ENCODE data around the gene ITGB4. TPM values are rescaled to one million over a fixed set of nuclear protein-coding genes. Genes with fewer than 3 reads are reported as not detected.

The ITGB4 gene
- total RNA-seq, 1 experiment from 2014 or later = 5.3 TPM

DNA sequence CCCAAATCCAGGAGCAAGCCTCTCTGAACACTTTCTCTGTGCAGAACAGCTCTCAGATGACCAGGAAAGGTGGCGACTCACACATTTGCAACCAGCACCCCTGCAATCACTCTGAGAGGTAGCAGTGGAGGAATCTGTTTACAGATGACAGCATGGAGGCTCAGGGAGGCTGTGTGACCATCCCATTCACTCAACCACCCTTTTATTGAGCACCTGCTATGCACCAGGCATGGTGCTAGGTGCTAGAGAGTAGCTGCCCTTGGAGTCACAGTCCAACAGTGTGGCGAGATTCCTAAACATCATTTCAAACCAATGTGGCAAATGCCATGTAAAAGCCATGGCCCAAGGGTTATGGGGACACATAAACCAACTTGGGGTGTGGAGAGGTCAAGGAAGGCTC is 1.5 kb upstream of the ITGB4 start:
- Histone ChIP-seq H2BK15ac (ENCODE audit: low read depth, low read length) (no peak overlapping the region), H3K4me1 (ENCODE audit: insufficient read depth, low read length) (no peaks in the 10 kb centered on the region; the same call in 1 of the 2 replicates), H3K23ac (ENCODE audit: insufficient read length, low read depth, low read length) (no peak overlapping the region), H3K4me2 (ENCODE audit: insufficient read depth, insufficient read length, low read length) (no peak overlapping the region), H3K9ac (ENCODE audit: extremely low read depth, insufficient read length, low read length) (no peak overlapping the region), H2BK120ac (ENCODE audit: low read depth, low read length, poor library complexity, severe bottlenecking) (no peak overlapping the region), H2BK20ac (ENCODE audit: low read depth, low read length, poor library complexity, severe bottlenecking) (no peak overlapping the region), H3T11ph (ENCODE audit: low read length) (no peak overlapping the region), H3K9me3 (ENCODE audit: control insufficient read depth, low read depth, low read length) (no peaks in the 10 kb centered on the region), H3K79me2 (ENCODE audit: insufficient read depth, low read length) (no peaks in the 10 kb centered on the region), H2BK12ac (ENCODE audit: insufficient read length, low read depth, low read length) (no peak overlapping the region), H3K18ac (ENCODE audit: insufficient read length, low read depth, low read length) (no peak overlapping the region), H3K79me1 (ENCODE audit: insufficient read depth, low read depth, low read length, poor library complexity, severe bottlenecking) (no peaks in the 10 kb centered on the region), H3K4ac (ENCODE audit: low read depth, low read length) (no peak overlapping the region), H3K56ac (ENCODE audit: insufficient read length, low read depth, low read length) (no peak overlapping the region), H2AFZ (ENCODE audit: low read length) (no peak overlapping the region), H4K5ac (ENCODE audit: insufficient read length, low read depth, low read length) (no peak overlapping the region), H3K14ac (ENCODE audit: insufficient read depth, low read length) (no peak overlapping the region), H2AK5ac (ENCODE audit: insufficient read length, low read length) (no peak overlapping the region), H4K91ac (ENCODE audit: insufficient read length, low read depth, low read length) (no peak overlapping the region), H4K20me1 (ENCODE audit: control insufficient read depth, insufficient read depth, insufficient read length) (no peaks in the 10 kb centered on the region), H3K23me2 (ENCODE audit: insufficient read length, low read depth, low read length, poor library complexity, severe bottlenecking) (peaks cover 11% of the 10 kb centered on the region), H2BK5ac (ENCODE audit: insufficient read length, low read length) (no peak overlapping the region), H4K8ac (replicated peaks; ENCODE audit: insufficient read length, low read depth, low read length) (no peak overlapping the region), H3K27ac (ENCODE audit: insufficient read length, low read depth, low read length) (no peak overlapping the region), H3K27me3 (ENCODE audit: insufficient read depth, low read length) (peaks cover 4% of the 10 kb centered on the region; the same call in 1 of the 2 replicates)
- no CpG with 5 or more reads among the region's 2 CpGs for WGBS (ENCODE audit: extremely low coverage, insufficient read length, low lambda C conversion rate)
- H3K27me3 Mint-ChIP-seq (ENCODE audit: low read depth) = peaks cover 37% of the 10 kb centered on the region
- peak overlapping the region; percentile 62 to 87; a peak in 3 of 5 replicates for H3K4me3 Mint-ChIP-seq
- TF ChIP-seq, protein P1, sequence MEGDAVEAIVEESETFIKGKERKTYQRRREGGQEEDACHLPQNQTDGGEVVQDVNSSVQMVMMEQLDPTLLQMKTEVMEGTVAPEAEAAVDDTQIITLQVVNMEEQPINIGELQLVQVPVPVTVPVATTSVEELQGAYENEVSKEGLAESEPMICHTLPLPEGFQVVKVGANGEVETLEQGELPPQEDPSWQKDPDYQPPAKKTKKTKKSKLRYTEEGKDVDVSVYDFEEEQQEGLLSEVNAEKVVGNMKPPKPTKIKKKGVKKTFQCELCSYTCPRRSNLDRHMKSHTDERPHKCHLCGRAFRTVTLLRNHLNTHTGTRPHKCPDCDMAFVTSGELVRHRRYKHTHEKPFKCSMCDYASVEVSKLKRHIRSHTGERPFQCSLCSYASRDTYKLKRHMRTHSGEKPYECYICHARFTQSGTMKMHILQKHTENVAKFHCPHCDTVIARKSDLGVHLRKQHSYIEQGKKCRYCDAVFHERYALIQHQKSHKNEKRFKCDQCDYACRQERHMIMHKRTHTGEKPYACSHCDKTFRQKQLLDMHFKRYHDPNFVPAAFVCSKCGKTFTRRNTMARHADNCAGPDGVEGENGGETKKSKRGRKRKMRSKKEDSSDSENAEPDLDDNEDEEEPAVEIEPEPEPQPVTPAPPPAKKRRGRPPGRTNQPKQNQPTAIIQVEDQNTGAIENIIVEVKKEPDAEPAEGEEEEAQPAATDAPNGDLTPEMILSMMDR (conservative IDR thresholded peaks at IDR 0.05) = no peak
- no peaks in the 10 kb centered on the region; a peak in 1 of 7 replicates for H3K36me3 Mint-ChIP-seq (ENCODE audit: insufficient read depth in 1 of 3, low read depth in 3 of 3)
- H3K4me1 Mint-ChIP-seq = peaks cover 4 to 6% of the 10 kb centered on the region in 2 experiments
- no peak for DNase-seq
- no peaks in the 10 kb centered on the region for H3K9me3 Mint-ChIP-seq
- no peak overlapping the region for H3K27ac Mint-ChIP-seq
